ENCODE measurements around the gene DHX35. TPM values are rescaled to one million over a fixed set of nuclear protein-coding genes. Genes with fewer than 3 reads are reported as not detected.

Gene DHX35
- total RNA-seq, 1 experiment from 2014 or later: 20.4 TPM

GRCh38 chr20:39042279-39043150 is 80.4 kb downstream of the DHX35 start:
- no peaks in the 10 kb centered on the region for H3K4me1 Mint-ChIP-seq
- no peak for DNase-seq (ENCODE audit: low spot score)
- peaks cover 37% of the 10 kb centered on the region for H3K36me3 Mint-ChIP-seq
- H3K27ac Mint-ChIP-seq: no peak overlapping the region
- no peak overlapping the region for H3K4me3 Mint-ChIP-seq
- no peaks in the 10 kb centered on the region for H3K9me3 Mint-ChIP-seq
- ATAC-seq: no peak
- CTCF ChIA-PET: interaction anchor here (1.9 kb wide), 1 partner anchor 7 kb away, joined by 14 read pairs; no protein-coding TSS in a partner anchor
- no peaks in the 10 kb centered on the region for H3K27me3 Mint-ChIP-seq (ENCODE audit: low read depth)
- no peak for TF ChIP-seq ZNF219 (CRISPR knock-in tag; IDR thresholded peaks at IDR 0.05; ENCODE audit: borderline replicate concordance)
- TF ChIP-seq ELF4 (CRISPR knock-in tag; IDR thresholded peaks at IDR 0.05; ENCODE audit: low read depth): no peak
- no peak for TF ChIP-seq GTF2I (CRISPR knock-in tag; conservative IDR thresholded peaks at IDR 0.05)
- no peak for TF ChIP-seq NR3C1 (CRISPR knock-in tag; conservative IDR thresholded peaks at IDR 0.05; ENCODE audit: low read depth)
- no peak for TF ChIP-seq MXD4 (CRISPR knock-in tag; IDR thresholded peaks at IDR 0.05; ENCODE audit: borderline replicate concordance)
- TF ChIP-seq ZNF121 (CRISPR knock-in tag; IDR thresholded peaks at IDR 0.05): no peak
- no peak for TF ChIP-seq SMAD3 (CRISPR knock-in tag; IDR thresholded peaks at IDR 0.05; ENCODE audit: borderline replicate concordance)
- no peak for TF ChIP-seq KAT7 (CRISPR knock-in tag; IDR thresholded peaks at IDR 0.05; ENCODE audit: borderline replicate concordance)
- no peak for TF ChIP-seq TEAD4 (CRISPR knock-in tag; IDR thresholded peaks at IDR 0.05)
- TF ChIP-seq ERG (CRISPR knock-in tag; IDR thresholded peaks at IDR 0.05): no peak
- no peak for TF ChIP-seq ZNF423 (CRISPR knock-in tag; IDR thresholded peaks at IDR 0.05)
- TF ChIP-seq ZNF532 (CRISPR knock-in tag; IDR thresholded peaks at IDR 0.05; ENCODE audit: borderline replicate concordance): no peak
- no peak for TF ChIP-seq CREB1 (CRISPR knock-in tag; IDR thresholded peaks at IDR 0.05)
- TF ChIP-seq CDX4 (CRISPR knock-in tag; IDR thresholded peaks at IDR 0.05; ENCODE audit: borderline replicate concordance): no peak
- no peak for TF ChIP-seq TEAD1 (CRISPR knock-in tag; IDR thresholded peaks at IDR 0.05)
- POLR2A ChIA-PET: no interaction called here

GRCh38 chr20:39044501-39044900 is 82.4 kb downstream of the DHX35 start:
- H3K36me3 Mint-ChIP-seq: peaks cover 19% of the 10 kb centered on the region
- no peak overlapping the region for H3K4me3 Mint-ChIP-seq
- 0 out of 2 replicates have a peak overlapping the region, but pooled peaks have one; percentile 65 for H3K27ac Mint-ChIP-seq
- ATAC-seq: no peak
- ChIA-PET CTCF (interaction anchor here (0.7 kb wide), 1 partner anchor 43 kb away, joined by 3 read pairs; no protein-coding TSS in a partner anchor), POLR2A (no interaction called here)
- no peaks in the 10 kb centered on the region for H3K4me1 Mint-ChIP-seq
- peaks cover 11% of the 10 kb centered on the region for H3K27me3 Mint-ChIP-seq (ENCODE audit: low read depth)
- H3K9me3 Mint-ChIP-seq: no peaks in the 10 kb centered on the region
- DNase-seq (ENCODE audit: low spot score): no peak
- TF ChIP-seq FOXK1 (CRISPR knock-in tag; IDR thresholded peaks at IDR 0.05) (no peak), NFATC4 (CRISPR knock-in tag; IDR thresholded peaks at IDR 0.05) (no peak), NFYB (CRISPR knock-in tag; conservative IDR thresholded peaks at IDR 0.05; ENCODE audit: low read depth) (no peak), PRRX2 (CRISPR knock-in tag; IDR thresholded peaks at IDR 0.05) (no peak), ZNF263 (CRISPR knock-in tag; IDR thresholded peaks at IDR 0.05; ENCODE audit: low read depth) (no peak), MYBL2 (CRISPR knock-in tag; IDR thresholded peaks at IDR 0.05) (no peak), ZNF532 (CRISPR knock-in tag; IDR thresholded peaks at IDR 0.05; ENCODE audit: borderline replicate concordance) (no peak), KAT7 (CRISPR knock-in tag; IDR thresholded peaks at IDR 0.05; ENCODE audit: borderline replicate concordance) (no peak)
